Measurements from ENCODE around the gene EPHB2. TPM values are rescaled to one million over a fixed set of nuclear protein-coding genes. Genes with fewer than 3 reads are reported as not detected.

Gene EPHB2
- total and polyA plus RNA-seq, 2 of the 13 experiments (the other 11 are each of a cell fraction or from before 2014, with no cell fraction given), result 0.03 to 0.11 TPM

- TF ChIP-seq IRF9 (CRISPR knock-in tag; IDR thresholded peaks at IDR 0.05; ENCODE audit: borderline replicate concordance), result no peak
- no peak for TF ChIP-seq FOXC1 (CRISPR knock-in tag; IDR thresholded peaks at IDR 0.05; ENCODE audit: borderline replicate concordance)
- TF ChIP-seq ZNF788 (CRISPR knock-in tag; IDR thresholded peaks at IDR 0.05; ENCODE audit: borderline replicate concordance), result no peak
These were observed 189.8 kb downstream of the EPHB2 start (continued) for GRCh38 chr1:22900451-22900850.

DNA sequence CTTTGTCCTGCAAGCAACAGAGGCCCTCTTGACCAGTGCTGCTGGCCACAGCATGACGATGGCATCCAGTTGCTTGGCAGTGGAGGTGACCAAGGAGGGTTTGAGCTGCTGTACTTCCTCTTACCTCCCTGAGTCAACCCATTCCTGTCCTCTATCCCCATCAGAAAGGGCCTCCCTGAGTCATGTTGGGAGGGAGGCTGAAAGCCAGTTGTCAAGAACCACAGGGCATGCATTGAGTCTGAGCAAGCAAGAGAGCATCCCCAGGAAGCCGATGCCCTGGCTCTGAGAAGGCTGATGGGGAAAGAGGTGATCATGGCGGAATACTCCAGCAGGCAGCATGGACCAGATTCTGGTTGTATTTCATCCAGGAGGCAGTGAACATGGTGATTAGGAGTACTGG lies 192.5 kb downstream of the EPHB2 start:
- ATAC-seq (no peak), DNase-seq (ENCODE audit: low spot score) (no peak), FAIRE-seq (no peak)
- in situ Hi-C loops (cut with HindIII; ENCODE audit: extremely low pct_ligation_motif_present, low pct_unique_long_range_greater_than_20kb), result no loop called here
- TF ChIP-seq, protein P1, sequence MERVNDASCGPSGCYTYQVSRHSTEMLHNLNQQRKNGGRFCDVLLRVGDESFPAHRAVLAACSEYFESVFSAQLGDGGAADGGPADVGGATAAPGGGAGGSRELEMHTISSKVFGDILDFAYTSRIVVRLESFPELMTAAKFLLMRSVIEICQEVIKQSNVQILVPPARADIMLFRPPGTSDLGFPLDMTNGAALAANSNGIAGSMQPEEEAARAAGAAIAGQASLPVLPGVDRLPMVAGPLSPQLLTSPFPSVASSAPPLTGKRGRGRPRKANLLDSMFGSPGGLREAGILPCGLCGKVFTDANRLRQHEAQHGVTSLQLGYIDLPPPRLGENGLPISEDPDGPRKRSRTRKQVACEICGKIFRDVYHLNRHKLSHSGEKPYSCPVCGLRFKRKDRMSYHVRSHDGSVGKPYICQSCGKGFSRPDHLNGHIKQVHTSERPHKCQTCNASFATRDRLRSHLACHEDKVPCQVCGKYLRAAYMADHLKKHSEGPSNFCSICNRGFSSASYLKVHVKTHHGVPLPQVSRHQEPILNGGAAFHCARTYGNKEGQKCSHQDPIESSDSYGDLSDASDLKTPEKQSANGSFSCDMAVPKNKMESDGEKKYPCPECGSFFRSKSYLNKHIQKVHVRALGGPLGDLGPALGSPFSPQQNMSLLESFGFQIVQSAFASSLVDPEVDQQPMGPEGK (CRISPR knock-in tag; IDR thresholded peaks at IDR 0.05), result no peak
- TF ChIP-seq CENPT (CRISPR knock-in tag; IDR thresholded peaks at IDR 0.05; ENCODE audit: low read depth) (no peak), IKZF1 (IDR thresholded peaks at IDR 0.05) (no peak), ZNF335 (CRISPR knock-in tag; IDR thresholded peaks at IDR 0.05) (no peak), ATF4 (CRISPR knock-in tag; IDR thresholded peaks at IDR 0.05) (no peak)
- TF ChIP-seq, protein P2, sequence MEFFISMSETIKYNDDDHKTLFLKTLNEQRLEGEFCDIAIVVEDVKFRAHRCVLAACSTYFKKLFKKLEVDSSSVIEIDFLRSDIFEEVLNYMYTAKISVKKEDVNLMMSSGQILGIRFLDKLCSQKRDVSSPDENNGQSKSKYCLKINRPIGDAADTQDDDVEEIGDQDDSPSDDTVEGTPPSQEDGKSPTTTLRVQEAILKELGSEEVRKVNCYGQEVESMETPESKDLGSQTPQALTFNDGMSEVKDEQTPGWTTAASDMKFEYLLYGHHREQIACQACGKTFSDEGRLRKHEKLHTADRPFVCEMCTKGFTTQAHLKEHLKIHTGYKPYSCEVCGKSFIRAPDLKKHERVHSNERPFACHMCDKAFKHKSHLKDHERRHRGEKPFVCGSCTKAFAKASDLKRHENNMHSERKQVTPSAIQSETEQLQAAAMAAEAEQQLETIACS (CRISPR knock-in tag; IDR thresholded peaks at IDR 0.05), result no peak
- ChIA-PET POLR2A (no interaction called here), CTCF (ENCODE audit: low intra/inter-chr PET ratio, low total read pairs) (no interaction called here)
- no peak overlapping the region for H3K4me3 ChIP-seq (replicated peaks in 1 of 3; ENCODE audit: insufficient read depth in 1 of 3, low read depth in 2 of 3, low read length in 3 of 3)
- no peaks in the 10 kb centered on the region for H3K4me1 ChIP-seq (ENCODE audit: insufficient read depth, low read length)
- H3K27ac ChIP-seq (ENCODE audit: extremely low read length, insufficient read depth, low read length), result no peak overlapping the region
- H3K9ac ChIP-seq (ENCODE audit: insufficient read depth, low read depth, low read length), result no peak overlapping the region
- no peaks in the 10 kb centered on the region for H3K79me2 ChIP-seq (ENCODE audit: insufficient read depth, low read length)
- H3K36me3 ChIP-seq (replicated peaks in 1 of 2; ENCODE audit: control insufficient read depth in 1 of 2, insufficient read depth in 2 of 2, low read length in 2 of 2), result no peaks in the 10 kb centered on the region
- 50% methylated on average over 2 of the region's 3 CpGs for WGBS (ENCODE audit: low lambda C conversion rate)
- no peaks in the 10 kb centered on the region for H4K20me1 ChIP-seq (ENCODE audit: insufficient read depth, low read length)
- no peak overlapping the region for H3K4me2 ChIP-seq (ENCODE audit: low read depth, low read length)
- intact Hi-C loops (cut with micrococcal nuclease; ENCODE audit: unreplicated experiment), result no loop called here
- no TSS peak for BruUV-seq (replicated peaks)
- H3K27me3 ChIP-seq (ENCODE audit: control insufficient read depth in 1 of 2, insufficient read depth in 2 of 2, low read length in 2 of 2), result peaks cover 0 to 20% of the 10 kb centered on the region in 2 experiments; a peak in 3 of 5 replicates
- H2AFZ ChIP-seq (ENCODE audit: low read length), result no peak overlapping the region
- H3K9me3 ChIP-seq (ENCODE audit: low read length), result no peaks in the 10 kb centered on the region

Data from HepG2 (cell line).